Heart left ventricle (tissue), 16 donors: ENCODE measurements around the gene LMF1. TPM values are rescaled to one million over a fixed set of nuclear protein-coding genes. Genes with fewer than 3 reads are reported as not detected.

Experiments used
- ATAC-seq, 4 donors: fragments of 200-7000 bp; cut with Tn5 transposase; one replicate each; pipeline ENCODE4 v1.9.1; 2020 to 2022; ENCODE audit warnings: moderate library complexity in 4 of 4, mild to moderate bottlenecking in 3 of 4, moderate number of reproducible peaks in 1 of 4
- DNase-seq, 5 donors: peaks; one replicate each; pipeline ENCODE4 v3.0.0-alpha.2; 2020
- H3K27ac ChIP-seq, 12 donors: fragments of 200-600 bp; sonication (generic) in 4 of 12; one replicate each; pipeline versions ENCODE4 v1.5.0 to v1.8.0; 2016 to 2022; ENCODE audit warnings: mild to moderate bottlenecking in 2 of 12
- H3K27me3 ChIP-seq, 9 donors: fragments of 200-600 bp; sonication (generic) in 2 of 9; one replicate each; pipeline versions ENCODE4 v1.5.1 to v1.8.0; 2016 to 2022; ENCODE audit warnings: mild to moderate bottlenecking in 3 of 9
- H3K36me3 ChIP-seq, 9 donors: fragments of 200-600 bp; sonication (generic) in 2 of 9; one replicate each; pipeline versions ENCODE4 v1.5.0 to v1.8.0; 2018 to 2022; ENCODE audit warnings: mild to moderate bottlenecking in 2 of 9
- H3K4me1 ChIP-seq, 12 donors: fragments of 200-600 bp; sonication (generic) in 4 of 12; one replicate each; pipeline versions ENCODE4 v1.5.0 to v1.8.0; 2016 to 2022; ENCODE audit warnings: mild to moderate bottlenecking in 3 of 12
- H3K4me3 ChIP-seq, 12 donors: fragments of 200-600 bp; sonication (generic) in 4 of 12; one replicate each; pipeline versions ENCODE4 v1.5.0 to v1.8.0; 2017 to 2022; ENCODE audit warnings: mild to moderate bottlenecking in 9 of 12, moderate library complexity in 4 of 12
- H3K9me3 ChIP-seq, 12 donors: fragments of 200-600 bp; sonication (generic) in 4 of 12; one replicate each; pipeline versions ENCODE4 v1.5.0 to v1.8.0; 2016 to 2022; ENCODE audit warnings: mild to moderate bottlenecking in 1 of 12
- POLR2A ChIP-seq, 2 donors: fragments of 450-650 bp; IDR thresholded peaks; one replicate each; pipeline ENCODE4 v1.6.1; 2017; ENCODE audit warnings: antibody characterized with exemption in 2 of 2, mild to moderate bottlenecking in 2 of 2, moderate library complexity in 2 of 2
- WGBS, 4 donors: extraction: QIAGEN DNeasy Blood & Tissue Kit in 2 of 4; methylation state at CpG; one replicate each; pipeline versions ENCODE4 v1.1.5 to v1.1.7; 2013 to 2018; 5-methylcytosine and 5-hydroxymethylcytosine counted together
- intact Hi-C, 10 donors: fragments of 100-400 bp; cut with DNase I; formaldehyde crosslinking; loops; one replicate each; pipeline versions ENCODE4 v1.11.1 to v1.14.2; 2022
- polyA plus RNA-seq, 2 donors: library from polyadenylated mRNA; stranded (reverse); fragments of 200-250 nt; gene quantifications; one replicate each; pipeline ENCODE4 v1.2.3, GENCODE V29; 2013
- total RNA-seq, 9 donors: library from RNA; depleted of rRNA in 2 of 9; stranded (reverse); fragments of >200 nt in 2 of 9; fragmentation: NEBNext Ultra II Directional in 3 of 9; extraction: Animal tissue kit (Norgen Biotek cat#: 25700) in 3 of 9; gene quantifications; one replicate each; pipeline versions ENCODE4 v1.1.0 to v1.2.4, GENCODE V29; 2016 to 2023
- TF ChIP-seq, protein P1 (sequence below), 12 donors: fragments of 200-600 bp; sonication (generic) in 4 of 12; IDR thresholded peaks; one replicate each; pipeline versions ENCODE4 v1.5.0 to v1.8.0; 2018 to 2022; ENCODE audit warnings: antibody characterized with exemption in 12 of 12, mild to moderate bottlenecking in 5 of 12
- donor health status: ischemic (EF 13 %, LVEDD 7.1; RV severe dilation, severe dysfunction).
- donor health status: healthy with polysubstance abuse.
- donor health status: DM: no; HTN: yes; CAD: no.
- donor health status: DM: no; HTN: no; CAD: no.
- donor health status: ischemic (EF 25% LVEDD 6.9; RV normal size, moderate dysfunction).
- donor health status: ischemic (EF 25% LVEDD 5.7; RV mildly dilated, moderate dysfunction).
- donor health status: healthy.
- donor health status: DM: yes; HTN: yes; CAD: no.
- donor health status: ischemic (EF 35%, LVEDD 5.7; RV mildly dilated, moderate dysfunction).
- donor health status: nonischemic (EF 11% LVEDD 7.7; RV severe dilation, severe dysfunction).
- donor health status: DM: yes; HTN: yes; CAD: no.
- donor health status: PGD.
- donor health status: ischemic (EF 29% LVEDD 5.4; RV normal size, mild dysfunction).
- donor health status: nonischemic (EF 23%, LVEDD 6.1; RV moderate dilation, normal function).

The LMF1 gene
- total and polyA plus RNA-seq, 11 donors: 4.3 to 19.2 (median 7.1) TPM

DNA sequence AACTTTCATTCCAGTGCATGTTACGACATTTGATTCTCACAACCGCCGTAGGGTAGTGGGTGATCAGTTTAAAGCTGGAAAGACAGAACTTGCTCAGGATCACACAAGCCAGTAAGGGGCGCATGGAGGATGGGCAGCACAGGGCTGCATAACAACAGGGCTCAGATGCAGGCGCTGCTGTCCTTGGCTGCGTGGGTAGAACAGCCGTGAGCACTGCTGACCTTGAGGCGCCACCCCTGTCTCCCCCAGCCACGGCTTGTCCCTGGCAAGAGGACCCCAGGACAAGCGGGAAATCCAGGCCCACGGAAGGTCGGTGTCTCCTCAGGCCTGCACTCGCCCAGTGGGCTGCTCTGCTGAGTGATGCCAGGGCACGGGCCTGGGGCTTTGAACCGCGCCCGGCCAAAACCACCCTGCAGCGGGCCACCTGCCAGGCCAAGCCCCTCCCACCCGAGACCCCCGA is 84.7 kb downstream of the LMF1 start:
- peak in 1 of 5 donors; percentile 60 for DNase-seq
- peaks cover 0 to 10% (median 0%) of the 10 kb centered on the region in 12 donors for H3K4me1 ChIP-seq
- intact Hi-C loops: no loop called here

DNA sequence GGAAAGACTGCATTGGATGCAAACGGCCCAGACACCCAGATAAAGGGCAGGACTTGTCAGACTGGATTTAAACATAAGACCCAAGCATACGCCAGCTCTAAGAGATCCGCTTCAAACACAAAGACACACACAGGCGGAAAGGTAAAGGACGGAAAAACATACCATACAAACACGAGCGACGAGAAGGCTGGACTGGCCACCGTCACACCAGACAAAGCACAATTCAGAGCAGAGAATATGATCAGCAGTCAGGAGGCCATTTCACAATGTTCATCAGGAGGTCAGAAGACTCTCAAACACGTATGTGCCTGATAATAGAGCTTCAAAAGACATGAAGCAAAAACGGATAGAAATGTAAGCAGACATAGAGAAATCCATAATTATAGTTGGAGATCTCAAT is 85.4 kb downstream of the LMF1 start:
- Histone ChIP-seq H3K27ac (no peak overlapping the region), H3K4me1 (peaks cover 0 to 4% (median 0%) of the 10 kb centered on the region in 12 donors), H3K9me3 (peaks cover 0 to 32% (median 20%) of the 10 kb centered on the region in 12 donors), H3K36me3 (peaks cover 0 to 9% (median 0%) of the 10 kb centered on the region in 9 donors), H3K4me3 (no peak overlapping the region), H3K27me3 (no peaks in the 10 kb centered on the region)
- no peak for DNase-seq
- TF ChIP-seq, protein P1, sequence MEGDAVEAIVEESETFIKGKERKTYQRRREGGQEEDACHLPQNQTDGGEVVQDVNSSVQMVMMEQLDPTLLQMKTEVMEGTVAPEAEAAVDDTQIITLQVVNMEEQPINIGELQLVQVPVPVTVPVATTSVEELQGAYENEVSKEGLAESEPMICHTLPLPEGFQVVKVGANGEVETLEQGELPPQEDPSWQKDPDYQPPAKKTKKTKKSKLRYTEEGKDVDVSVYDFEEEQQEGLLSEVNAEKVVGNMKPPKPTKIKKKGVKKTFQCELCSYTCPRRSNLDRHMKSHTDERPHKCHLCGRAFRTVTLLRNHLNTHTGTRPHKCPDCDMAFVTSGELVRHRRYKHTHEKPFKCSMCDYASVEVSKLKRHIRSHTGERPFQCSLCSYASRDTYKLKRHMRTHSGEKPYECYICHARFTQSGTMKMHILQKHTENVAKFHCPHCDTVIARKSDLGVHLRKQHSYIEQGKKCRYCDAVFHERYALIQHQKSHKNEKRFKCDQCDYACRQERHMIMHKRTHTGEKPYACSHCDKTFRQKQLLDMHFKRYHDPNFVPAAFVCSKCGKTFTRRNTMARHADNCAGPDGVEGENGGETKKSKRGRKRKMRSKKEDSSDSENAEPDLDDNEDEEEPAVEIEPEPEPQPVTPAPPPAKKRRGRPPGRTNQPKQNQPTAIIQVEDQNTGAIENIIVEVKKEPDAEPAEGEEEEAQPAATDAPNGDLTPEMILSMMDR (IDR thresholded peaks at IDR 0.05): no peak
- TF ChIP-seq POLR2A (IDR thresholded peaks at IDR 0.05): no peak
- 80 to 88% (median 87%) methylated on average over 11 of the region's 11 CpGs for WGBS, 4 donors
- ATAC-seq: no peak
- intact Hi-C loops: no loop called here

More for the DNA sequence above, 84.7 kb downstream of the LMF1 start:
- no peak for ATAC-seq
- H3K36me3 ChIP-seq: peaks cover 0 to 9% (median 0%) of the 10 kb centered on the region in 9 donors
- H3K27me3 ChIP-seq: no peaks in the 10 kb centered on the region
- peaks cover 0 to 32% (median 20%) of the 10 kb centered on the region in 12 donors for H3K9me3 ChIP-seq
- TF ChIP-seq, protein P1 (IDR thresholded peaks at IDR 0.05): no peak
- no peak for TF ChIP-seq POLR2A (IDR thresholded peaks at IDR 0.05)
- H3K27ac ChIP-seq: no peak overlapping the region
- H3K4me3 ChIP-seq: no peak overlapping the region
- 53 to 72% (median 61%) methylated on average over 10 to 20 of the region's 20 CpGs for WGBS, 4 donors

DNA sequence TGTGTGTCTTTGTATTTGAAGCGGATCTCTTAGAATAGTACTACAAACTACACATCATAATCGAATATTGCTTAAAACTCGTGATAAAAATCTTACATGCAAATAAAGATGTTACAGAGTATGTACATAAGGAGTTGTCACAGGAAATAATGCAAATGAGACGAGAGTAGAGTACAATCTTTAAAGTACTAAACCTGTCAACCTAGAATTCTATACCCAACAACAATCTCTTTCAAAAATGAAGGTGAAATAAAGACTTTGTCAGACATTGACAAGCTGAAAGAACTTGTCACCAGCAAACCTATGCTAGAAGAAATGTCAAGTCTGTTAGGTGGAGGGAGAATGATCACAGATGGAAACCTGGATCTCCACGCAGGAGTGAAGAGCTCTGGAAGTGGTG is 86.6 kb downstream of the LMF1 start:
- 94 to 96% (median 95%) methylated on average over 5 of the region's 5 CpGs for WGBS, 4 donors
- H3K4me1 ChIP-seq: no peaks in the 10 kb centered on the region
- DNase-seq (no peak), ATAC-seq (no peak)
- H3K4me3 ChIP-seq: no peak overlapping the region
- H3K27ac ChIP-seq: no peak overlapping the region
- TF ChIP-seq POLR2A (IDR thresholded peaks at IDR 0.05): no peak
- TF ChIP-seq, protein P1 (IDR thresholded peaks at IDR 0.05): no peak
- H3K9me3 ChIP-seq: peaks cover 0 to 32% (median 20%) of the 10 kb centered on the region in 12 donors
- intact Hi-C loops: no loop called here
- peaks cover 0 to 9% (median 0%) of the 10 kb centered on the region in 9 donors for H3K36me3 ChIP-seq
- H3K27me3 ChIP-seq: no peaks in the 10 kb centered on the region

DNA sequence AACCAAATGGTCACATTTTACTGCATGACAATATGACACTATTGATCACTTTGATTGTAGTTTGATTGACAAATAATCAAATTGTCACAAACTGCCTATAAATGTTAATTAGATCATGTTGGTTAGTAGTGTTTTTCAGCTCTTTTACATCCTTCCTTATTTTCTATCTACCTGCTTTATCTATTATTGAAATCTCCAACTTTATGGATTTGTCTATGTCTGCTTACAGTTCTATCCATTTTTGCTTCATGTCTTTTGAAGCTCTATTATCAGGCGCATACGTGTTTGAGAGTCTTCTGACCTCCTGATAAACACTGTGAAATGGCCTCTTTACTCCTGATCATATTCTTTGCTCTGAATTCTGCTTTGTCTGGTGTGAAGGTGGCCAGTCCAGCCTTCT is 87.0 kb downstream of the LMF1 start:
- no peak overlapping the region for H3K4me3 ChIP-seq
- H3K4me1 ChIP-seq: no peaks in the 10 kb centered on the region
- H3K27me3 ChIP-seq: no peaks in the 10 kb centered on the region
- WGBS, 4 donors: 97 to 98% (median 97%) methylated on average over 2 of the region's 2 CpGs
- TF ChIP-seq POLR2A (IDR thresholded peaks at IDR 0.05): no peak
- TF ChIP-seq, protein P1 (IDR thresholded peaks at IDR 0.05): no peak
- H3K9me3 ChIP-seq: peaks cover 0 to 32% (median 20%) of the 10 kb centered on the region in 12 donors
- intact Hi-C loops: no loop called here
- H3K27ac ChIP-seq: no peak overlapping the region
- DNase-seq (no peak), ATAC-seq (no peak)
- peaks cover 0 to 9% (median 0%) of the 10 kb centered on the region in 9 donors for H3K36me3 ChIP-seq
